SK-N-SH (cell line): Measurements from ENCODE around the gene B3GAT3. TPM values are rescaled to one million over a fixed set of nuclear protein-coding genes. Genes with fewer than 3 reads are reported as not detected.
A peak's percentile ranks its signal among the peaks of the same experiment; 100 is the strongest.

Experiments
- CTCF ChIA-PET: fragments of 300-600, 350-600 bp; formaldehyde crosslinking; extraction: SDS; loops from one replicate; lab custom pipeline; 2021; lab: Yijun Ruan, JAX
- POLR2A ChIA-PET: fragments of 350-600 bp; sonication (Branson Sonifier 250); formaldehyde crosslinking; extraction: SDS; loops from one replicate; lab custom pipeline; 2020; ENCODE audit warnings: antibody characterized with exemption, inconsistent platforms; lab: Yijun Ruan, JAX
- DNase-seq: peaks from one replicate; pipeline ENCODE4 v3.0.0; 2012
- H2AFZ ChIP-seq: fragments of 200-600 bp; sonication (generic); 2 replicates; pipeline ENCODE4 v1.8.1; 2016; ENCODE audit warnings: antibody characterized with exemption, mild to moderate bottlenecking, low read depth
- H3F3A ChIP-seq: fragments of 200-600 bp; sonication (generic); replicated peaks from 2 replicates; pipeline ENCODE3; 2016; ENCODE audit warnings: antibody characterized with exemption, mild to moderate bottlenecking; ENCODE audit not compliant: insufficient read depth
- H3K27ac ChIP-seq, 2 experiments: fragments of 200-500 bp in 1 of 2; fragments of 200-600 bp in 1 of 2; sonication (Bioruptor generic) in 1 of 2; sonication (generic), shearing (Covaris generic) in 1 of 2; 2 replicates each; pipeline versions ENCODE4 v1.5.1 to v1.6.1; 2014 to 2016; ENCODE audit warnings: low read depth in 2 of 2, inconsistent platforms in 1 of 2, low read length in 1 of 2, mild to moderate bottlenecking in 1 of 2, mixed read lengths in 1 of 2
- H3K27me3 ChIP-seq: fragments of 200-600 bp; sonication (generic), shearing (Covaris generic); 2 replicates; pipeline ENCODE4 v1.6.1; 2016; ENCODE audit warnings: mixed run types; ENCODE audit not compliant: insufficient read depth
- H3K36me3 ChIP-seq, 2 experiments: fragments of 200-500 bp in 1 of 2; fragments of 200-600 bp in 1 of 2; sonication (Bioruptor generic) in 1 of 2; sonication (generic) in 1 of 2; replicated peaks in 1 of 2; 2 replicates each; pipeline versions ENCODE3 to v1.5.1; 2014 to 2016; ENCODE audit warnings: low read length in 1 of 2, mild to moderate bottlenecking in 1 of 2; ENCODE audit not compliant: insufficient read depth in 2 of 2, control insufficient read depth in 1 of 2
- H3K4me1 ChIP-seq, 2 experiments: fragments of 200-500 bp in 1 of 2; fragments of 200-600 bp in 1 of 2; sonication (Bioruptor generic) in 1 of 2; sonication (generic), shearing (Covaris generic) in 1 of 2; 2 replicates each; pipeline versions ENCODE4 v1.5.1 to v1.6.1; 2014 to 2016; ENCODE audit warnings: low read depth in 1 of 2, low read length in 1 of 2, mixed run types in 1 of 2; ENCODE audit not compliant: insufficient read depth in 2 of 2, control insufficient read depth in 1 of 2
- H3K4me2 ChIP-seq: fragments of 200-600 bp; sonication (generic), shearing (Covaris generic); 2 replicates; pipeline ENCODE4 v1.6.1; 2017; ENCODE audit warnings: mixed run types
- H3K4me3 ChIP-seq, 2 experiments: fragments of 200-500 bp in 1 of 2; fragments of 200-600 bp in 1 of 2; sonication (Bioruptor generic) in 1 of 2; sonication (generic), shearing (Covaris generic) in 1 of 2; 2 replicates each; pipeline versions ENCODE4 v1.5.1 to v1.8.1; 2014 to 2016; ENCODE audit warnings: low read depth in 2 of 2, inconsistent platforms in 1 of 2, low read length in 1 of 2, mild to moderate bottlenecking in 1 of 2, mixed read lengths in 1 of 2, moderate library complexity in 1 of 2
- H3K79me2 ChIP-seq: fragments of 200-600 bp; sonication (generic); 2 replicates; pipeline ENCODE4 v1.8.1; 2017; ENCODE audit warnings: mild to moderate bottlenecking; ENCODE audit not compliant: insufficient read depth
- H3K9ac ChIP-seq: fragments of 200-600 bp; sonication (generic); 2 replicates; pipeline ENCODE4 v1.6.1; 2017; ENCODE audit warnings: mixed run types
- H3K9me2 ChIP-seq: fragments of 200-600 bp; sonication (generic); 2 replicates; pipeline ENCODE4 v1.6.1; 2017; ENCODE audit warnings: mixed run types
- H3K9me3 ChIP-seq: fragments of 200-600 bp; sonication (generic); 2 replicates; pipeline ENCODE4 v1.6.1; 2017; ENCODE audit warnings: mixed run types, mild to moderate bottlenecking, moderate library complexity
- H4K20me1 ChIP-seq: fragments of 200-600 bp; sonication (generic); 2 replicates; pipeline ENCODE4 v1.6.1; 2017; ENCODE audit warnings: mild to moderate bottlenecking, mixed run types; ENCODE audit not compliant: insufficient read depth
- ELF1 ChIP-seq: IDR thresholded peaks from 2 replicates; pipeline ENCODE4 v1.4.0; 2012
- EZH2phosphoT487 ChIP-seq: fragments of 200-600 bp; sonication (generic); IDR thresholded peaks from 2 replicates; pipeline ENCODE4 v1.6.1; 2017; ENCODE audit warnings: low read depth, mixed run types, mild to moderate bottlenecking, antibody characterized with exemption, moderate library complexity, borderline replicate concordance
- FOSL2 ChIP-seq: IDR thresholded peaks from 2 replicates; pipeline ENCODE4 v1.4.0; 2012; ENCODE audit warnings: low read depth, mild to moderate bottlenecking, moderate library complexity, borderline replicate concordance
- FOXM1 ChIP-seq: IDR thresholded peaks from 2 replicates; pipeline ENCODE4 v1.4.0; 2012; ENCODE audit warnings: low read depth, mild to moderate bottlenecking
- GABPA ChIP-seq: IDR thresholded peaks from 2 replicates; pipeline ENCODE4 v1.4.0; 2012; ENCODE audit warnings: low read depth, mild to moderate bottlenecking
- GATA2 ChIP-seq: sonication (generic); formaldehyde crosslinking; IDR thresholded peaks from 2 replicates; pipeline ENCODE4 v1.5.0; 2020; ENCODE audit warnings: mild to moderate bottlenecking, missing genetic modification reagents
- JUND ChIP-seq: IDR thresholded peaks from 2 replicates; pipeline ENCODE4 v1.4.0; 2012
- MEF2A ChIP-seq: IDR thresholded peaks from 2 replicates; pipeline ENCODE4 v1.4.0; 2012; ENCODE audit warnings: low read depth, borderline replicate concordance
- MXI1 ChIP-seq: IDR thresholded peaks from 2 replicates; pipeline ENCODE4 v1.6.1; 2012; ENCODE audit warnings: mild to moderate bottlenecking, low read depth, low read length, improper control_type of control experiment
- NRF1 ChIP-seq: IDR thresholded peaks from 2 replicates; pipeline ENCODE4 v1.6.1; 2012; ENCODE audit warnings: low read depth, mild to moderate bottlenecking, low read length
- POLR2AphosphoS5 ChIP-seq: IDR thresholded peaks from 2 replicates; pipeline ENCODE4 v1.6.1; 2012; ENCODE audit warnings: low read depth, low read length
- RAD21 ChIP-seq: IDR thresholded peaks from 2 replicates; pipeline ENCODE4 v1.6.1; 2012; ENCODE audit warnings: mild to moderate bottlenecking, low read length
- SIN3A ChIP-seq: IDR thresholded peaks from 2 replicates; pipeline ENCODE4 v1.6.1; 2012; ENCODE audit warnings: low read depth, mild to moderate bottlenecking, low read length, moderate library complexity, borderline replicate concordance
- SMC3 ChIP-seq: IDR thresholded peaks from 2 replicates; pipeline ENCODE4 v1.6.1; 2012; ENCODE audit warnings: low read depth, low read length, improper control_type of control experiment
- TAF1 ChIP-seq: IDR thresholded peaks from 2 replicates; pipeline ENCODE4 v1.6.1; 2012; ENCODE audit warnings: low read depth, mild to moderate bottlenecking, low read length, moderate library complexity, borderline replicate concordance
- TCF12 ChIP-seq: IDR thresholded peaks from 2 replicates; pipeline ENCODE4 v1.4.0; 2012
- TEAD4 ChIP-seq: IDR thresholded peaks from 2 replicates; pipeline ENCODE4 v1.4.0; 2012; ENCODE audit warnings: mild to moderate bottlenecking, borderline replicate concordance; ENCODE audit not compliant: insufficient read depth
- YY1 ChIP-seq: IDR thresholded peaks from 2 replicates; pipeline ENCODE4 v1.4.0; 2012; ENCODE audit warnings: low read depth, mild to moderate bottlenecking
- WGBS: methylation state at CpG from one replicate; pipeline ENCODE4 v1.1.6; 2017; ENCODE audit warnings: low lambda C conversion rate; 5-methylcytosine and 5-hydroxymethylcytosine counted together
- polyA plus RNA-seq, 3 experiments: library from polyadenylated mRNA; depleted of rRNA; stranded (reverse); fragments of >200 nt; gene quantifications; 2 replicates each; pipeline ENCODE4 v1.2.3, GENCODE V29; 2012
- TF ChIP-seq, protein P1 (sequence below): IDR thresholded peaks from 2 replicates; pipeline ENCODE4; 2012
- TF ChIP-seq, protein P2 (sequence below): IDR thresholded peaks from 2 replicates; pipeline ENCODE4 v1.6.1; 2012; ENCODE audit warnings: mild to moderate bottlenecking, low read depth, low read length, moderate library complexity
- TF ChIP-seq, protein P3 (sequence below): IDR thresholded peaks from 2 replicates; pipeline ENCODE4 v1.4.0; 2012; ENCODE audit warnings: low read depth, borderline replicate concordance
- TF ChIP-seq, protein P4 (sequence below): IDR thresholded peaks from 2 replicates; pipeline ENCODE4 v1.4.0; 2012; ENCODE audit warnings: low read depth, borderline replicate concordance
- TF ChIP-seq, protein P5 (sequence below): fragments of 200-600 bp; sonication (generic); IDR thresholded peaks from 2 replicates; pipeline ENCODE4 v1.6.1; 2017; ENCODE audit warnings: antibody characterized with exemption, mild to moderate bottlenecking, moderate library complexity

Gene B3GAT3
- polyA plus RNA-seq, 1 of the 3 experiments (the other 2 are of a cell fraction) = 104 TPM

- H3K9me2 ChIP-seq = no peaks in the 10 kb centered on the region
- H3K36me3 ChIP-seq = peaks cover 21 to 34% of the 10 kb centered on the region in 2 experiments
- peaks cover 63% of the 10 kb centered on the region for H3K79me2 ChIP-seq
- H2AFZ ChIP-seq = no peak within 1 kb of the TSS; the same call in 1 of the 2 replicates
- H4K20me1 ChIP-seq = 0 out of 2 replicates have a peak, but pooled peaks cover 5% of the 10 kb centered on the region
- H3K4me1 ChIP-seq = peaks cover 5 to 8% of the 10 kb centered on the region in 2 experiments; a peak in 2 of 4 replicates
- H3K9me3 ChIP-seq = no peaks in the 10 kb centered on the region
- peak within 1 kb of the TSS; percentile 97 for H3K9ac ChIP-seq
- under 1% methylated on average over 60 of the region's 73 CpGs for WGBS
- CTCF ChIA-PET = interaction anchor here (0.6 to 1.9 kb wide), 7 partner anchors 19 to 251 kb away, joined by 3 to 5 read pairs (median 4); partner anchors contain the start of genes C11orf98, CSKMT and SLC3A2
- H3K4me3 ChIP-seq = peak within 1 kb of the TSS; percentile 78 to 87
- H3K27ac ChIP-seq = peak within 1 kb of the TSS; percentile 77 to 88
- peaks cover 5% of the 10 kb centered on the region for H3F3A ChIP-seq
- peak within 1 kb of the TSS; percentile 92 for H3K4me2 ChIP-seq
- POLR2A ChIA-PET = interaction anchor here (0.5 to 7.3 kb wide), 12 partner anchors 9 to 1402 kb away, joined by 3 to 52 read pairs (median 4); partner anchors contain the start of genes B3GAT3, C11orf98, CSKMT and LBHD1
- no peaks in the 10 kb centered on the region for H3K27me3 ChIP-seq
- peak; percentile 99 for DNase-seq
- TF ChIP-seq, protein P1, sequence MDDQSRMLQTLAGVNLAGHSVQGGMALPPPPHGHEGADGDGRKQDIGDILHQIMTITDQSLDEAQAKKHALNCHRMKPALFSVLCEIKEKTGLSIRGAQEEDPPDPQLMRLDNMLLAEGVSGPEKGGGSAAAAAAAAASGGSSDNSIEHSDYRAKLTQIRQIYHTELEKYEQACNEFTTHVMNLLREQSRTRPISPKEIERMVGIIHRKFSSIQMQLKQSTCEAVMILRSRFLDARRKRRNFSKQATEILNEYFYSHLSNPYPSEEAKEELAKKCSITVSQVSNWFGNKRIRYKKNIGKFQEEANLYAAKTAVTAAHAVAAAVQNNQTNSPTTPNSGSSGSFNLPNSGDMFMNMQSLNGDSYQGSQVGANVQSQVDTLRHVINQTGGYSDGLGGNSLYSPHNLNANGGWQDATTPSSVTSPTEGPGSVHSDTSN = peak; percentile 53
- TF ChIP-seq, protein P2, sequence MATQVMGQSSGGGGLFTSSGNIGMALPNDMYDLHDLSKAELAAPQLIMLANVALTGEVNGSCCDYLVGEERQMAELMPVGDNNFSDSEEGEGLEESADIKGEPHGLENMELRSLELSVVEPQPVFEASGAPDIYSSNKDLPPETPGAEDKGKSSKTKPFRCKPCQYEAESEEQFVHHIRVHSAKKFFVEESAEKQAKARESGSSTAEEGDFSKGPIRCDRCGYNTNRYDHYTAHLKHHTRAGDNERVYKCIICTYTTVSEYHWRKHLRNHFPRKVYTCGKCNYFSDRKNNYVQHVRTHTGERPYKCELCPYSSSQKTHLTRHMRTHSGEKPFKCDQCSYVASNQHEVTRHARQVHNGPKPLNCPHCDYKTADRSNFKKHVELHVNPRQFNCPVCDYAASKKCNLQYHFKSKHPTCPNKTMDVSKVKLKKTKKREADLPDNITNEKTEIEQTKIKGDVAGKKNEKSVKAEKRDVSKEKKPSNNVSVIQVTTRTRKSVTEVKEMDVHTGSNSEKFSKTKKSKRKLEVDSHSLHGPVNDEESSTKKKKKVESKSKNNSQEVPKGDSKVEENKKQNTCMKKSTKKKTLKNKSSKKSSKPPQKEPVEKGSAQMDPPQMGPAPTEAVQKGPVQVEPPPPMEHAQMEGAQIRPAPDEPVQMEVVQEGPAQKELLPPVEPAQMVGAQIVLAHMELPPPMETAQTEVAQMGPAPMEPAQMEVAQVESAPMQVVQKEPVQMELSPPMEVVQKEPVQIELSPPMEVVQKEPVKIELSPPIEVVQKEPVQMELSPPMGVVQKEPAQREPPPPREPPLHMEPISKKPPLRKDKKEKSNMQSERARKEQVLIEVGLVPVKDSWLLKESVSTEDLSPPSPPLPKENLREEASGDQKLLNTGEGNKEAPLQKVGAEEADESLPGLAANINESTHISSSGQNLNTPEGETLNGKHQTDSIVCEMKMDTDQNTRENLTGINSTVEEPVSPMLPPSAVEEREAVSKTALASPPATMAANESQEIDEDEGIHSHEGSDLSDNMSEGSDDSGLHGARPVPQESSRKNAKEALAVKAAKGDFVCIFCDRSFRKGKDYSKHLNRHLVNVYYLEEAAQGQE = no peak
- TF ChIP-seq SMC3 (no peak), TEAD4 (0 out of 2 replicates have a peak, but pooled peaks have one; percentile 51), TCF12 (no peak), GABPA (peak; percentile 79), MXI1 (peak; percentile 99), MEF2A (no peak), FOSL2 (no peak), NRF1 (peak; percentile 51; the same call in 1 of the 2 replicates), YY1 (peak; percentile 96), SIN3A (peak; percentile 90; the same call in 1 of the 2 replicates), TAF1 (peak; percentile 97), ELF1 (peak; percentile 63), FOXM1 (no peak), GATA2 (no peak), EZH2phosphoT487 (no peak), JUND (peak; percentile 46; the same call in 1 of the 2 replicates), POLR2AphosphoS5 (peak; percentile 90), RAD21 (no peak)
- TF ChIP-seq, protein P3, sequence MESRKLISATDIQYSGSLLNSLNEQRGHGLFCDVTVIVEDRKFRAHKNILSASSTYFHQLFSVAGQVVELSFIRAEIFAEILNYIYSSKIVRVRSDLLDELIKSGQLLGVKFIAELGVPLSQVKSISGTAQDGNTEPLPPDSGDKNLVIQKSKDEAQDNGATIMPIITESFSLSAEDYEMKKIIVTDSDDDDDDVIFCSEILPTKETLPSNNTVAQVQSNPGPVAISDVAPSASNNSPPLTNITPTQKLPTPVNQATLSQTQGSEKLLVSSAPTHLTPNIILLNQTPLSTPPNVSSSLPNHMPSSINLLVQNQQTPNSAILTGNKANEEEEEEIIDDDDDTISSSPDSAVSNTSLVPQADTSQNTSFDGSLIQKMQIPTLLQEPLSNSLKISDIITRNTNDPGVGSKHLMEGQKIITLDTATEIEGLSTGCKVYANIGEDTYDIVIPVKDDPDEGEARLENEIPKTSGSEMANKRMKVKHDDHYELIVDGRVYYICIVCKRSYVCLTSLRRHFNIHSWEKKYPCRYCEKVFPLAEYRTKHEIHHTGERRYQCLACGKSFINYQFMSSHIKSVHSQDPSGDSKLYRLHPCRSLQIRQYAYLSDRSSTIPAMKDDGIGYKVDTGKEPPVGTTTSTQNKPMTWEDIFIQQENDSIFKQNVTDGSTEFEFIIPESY = peak; percentile 89
- TF ChIP-seq, protein P4, sequence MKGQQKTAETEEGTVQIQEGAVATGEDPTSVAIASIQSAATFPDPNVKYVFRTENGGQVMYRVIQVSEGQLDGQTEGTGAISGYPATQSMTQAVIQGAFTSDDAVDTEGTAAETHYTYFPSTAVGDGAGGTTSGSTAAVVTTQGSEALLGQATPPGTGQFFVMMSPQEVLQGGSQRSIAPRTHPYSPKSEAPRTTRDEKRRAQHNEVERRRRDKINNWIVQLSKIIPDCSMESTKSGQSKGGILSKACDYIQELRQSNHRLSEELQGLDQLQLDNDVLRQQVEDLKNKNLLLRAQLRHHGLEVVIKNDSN = no peak
- TF ChIP-seq, protein P5, sequence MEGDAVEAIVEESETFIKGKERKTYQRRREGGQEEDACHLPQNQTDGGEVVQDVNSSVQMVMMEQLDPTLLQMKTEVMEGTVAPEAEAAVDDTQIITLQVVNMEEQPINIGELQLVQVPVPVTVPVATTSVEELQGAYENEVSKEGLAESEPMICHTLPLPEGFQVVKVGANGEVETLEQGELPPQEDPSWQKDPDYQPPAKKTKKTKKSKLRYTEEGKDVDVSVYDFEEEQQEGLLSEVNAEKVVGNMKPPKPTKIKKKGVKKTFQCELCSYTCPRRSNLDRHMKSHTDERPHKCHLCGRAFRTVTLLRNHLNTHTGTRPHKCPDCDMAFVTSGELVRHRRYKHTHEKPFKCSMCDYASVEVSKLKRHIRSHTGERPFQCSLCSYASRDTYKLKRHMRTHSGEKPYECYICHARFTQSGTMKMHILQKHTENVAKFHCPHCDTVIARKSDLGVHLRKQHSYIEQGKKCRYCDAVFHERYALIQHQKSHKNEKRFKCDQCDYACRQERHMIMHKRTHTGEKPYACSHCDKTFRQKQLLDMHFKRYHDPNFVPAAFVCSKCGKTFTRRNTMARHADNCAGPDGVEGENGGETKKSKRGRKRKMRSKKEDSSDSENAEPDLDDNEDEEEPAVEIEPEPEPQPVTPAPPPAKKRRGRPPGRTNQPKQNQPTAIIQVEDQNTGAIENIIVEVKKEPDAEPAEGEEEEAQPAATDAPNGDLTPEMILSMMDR = no peak
Measured at GRCh38 chr11:62645946-62646824, 24.4 kb upstream of the B3GAT3 start, which contains the start of gene GANAB. Gene GANAB, minus strand, starts transcription at chr11:62646613. Its CDS starts 14 bp downstream, at chr11:62646599.
